HG03575 (cell line): ENCODE results near the gene SLCO4A1.

Source experiments
- ATAC-seq: cut with Tn5 transposase; IDR thresholded peaks from one replicate; pipeline ENCODE4 v1.9.1; 2021; ENCODE audit not compliant: unreplicated experiment, insufficient number of reproducible peaks, low FRiP score; ENCODE audit errors: extremely low read depth

SLCO4A1 gene

GRCh38 chr20:62647521-62648317, 5.4 kb downstream of the SLCO4A1 start:
- ATAC-seq: no peak

GRCh38 chr20:62648318-62648995, 6.2 kb downstream of the SLCO4A1 start:
- ATAC-seq: no peak

- ATAC-seq: no peak
These were observed 6.8 kb downstream of the SLCO4A1 start for GRCh38 chr20:62649140-62649539.

- ATAC-seq: no peak
These were observed 8.4 kb downstream of the SLCO4A1 start for GRCh38 chr20:62650551-62651284.

GRCh38 chr20:62651285-62652021, 9.2 kb downstream of the SLCO4A1 start:
- peak; percentile 32 for ATAC-seq

GRCh38 chr20:62652041-62652893, 10.0 kb downstream of the SLCO4A1 start:
- ATAC-seq: peak; percentile 31

GRCh38 chr20:62652894-62653305, 10.6 kb downstream of the SLCO4A1 start:
- no peak for ATAC-seq

GRCh38 chr20:62653373-62653772, 11.1 kb downstream of the SLCO4A1 start:
- no peak for ATAC-seq

- ATAC-seq: no peak
These were observed 11.8 kb downstream of the SLCO4A1 start for GRCh38 chr20:62653951-62654685.

- no peak for ATAC-seq
These were observed 13.2 kb downstream of the SLCO4A1 start for GRCh38 chr20:62655282-62656196.

- ATAC-seq: no peak
These were observed 14.1 kb downstream of the SLCO4A1 start for GRCh38 chr20:62656197-62656918.

- ATAC-seq: no peak
These were observed 14.8 kb downstream of the SLCO4A1 start for GRCh38 chr20:62656919-62657588.

- no peak for ATAC-seq
These were observed 15.3 kb downstream of the SLCO4A1 start for GRCh38 chr20:62657589-62657942.

GRCh38 chr20:62657956-62658355, 15.7 kb downstream of the SLCO4A1 start:
- ATAC-seq: no peak

- ATAC-seq: no peak
These were observed 16.4 kb downstream of the SLCO4A1 start for GRCh38 chr20:62658593-62659178.
